Activated T-helper 1 cell treated with anti-CD3 and anti-CD28 coated beads, Interleukin-12 subunit alpha, Interleukin-12 subunit beta, Interleukin-2, Interleukin-4 antibody, amounts not matched to agents 30 ng/mL and 10 ng/mL and 1 ng/mL, durations not matched to agents 14 hours and 24 hours and 36 hours (primary cell): ENCODE results near the gene ASTN1. TPM values are rescaled to one million over a fixed set of nuclear protein-coding genes. Genes with fewer than 3 reads are reported as not detected.

Experiments used
- DNase-seq: peaks from one replicate; pipeline ENCODE4 v3.0.0; 2021; ENCODE audit warnings: low spot score
- H3K27ac Mint-ChIP-seq: one replicate; pipeline ENCODE4 v1.8.0; 2021; ENCODE audit warnings: mild to moderate bottlenecking, mixed read lengths
- H3K27me3 Mint-ChIP-seq: one replicate; pipeline ENCODE4 v1.8.0; 2022; ENCODE audit warnings: mild to moderate bottlenecking, moderate library complexity, mixed read lengths; ENCODE audit not compliant: insufficient read depth
- H3K36me3 Mint-ChIP-seq: one replicate; pipeline ENCODE4 v1.8.0; 2021; ENCODE audit warnings: low read depth, mixed read lengths
- H3K4me1 Mint-ChIP-seq: one replicate; pipeline ENCODE4 v1.8.0; 2021; ENCODE audit warnings: low read depth, mixed read lengths
- H3K4me3 Mint-ChIP-seq: one replicate; pipeline ENCODE4 v1.8.0; 2021; ENCODE audit warnings: mild to moderate bottlenecking, moderate library complexity, mixed read lengths
- H3K9me3 Mint-ChIP-seq: one replicate; pipeline ENCODE4 v1.8.0; 2021; ENCODE audit warnings: mixed read lengths
- intact Hi-C: fragments of 100-400 bp; cut with micrococcal nuclease; formaldehyde crosslinking; loops from one replicate; pipeline ENCODE4 v1.15.1; 2024
- total RNA-seq: library from RNA; stranded (reverse); gene quantifications from 2 replicates; pipeline ENCODE4 v1.2.3, GENCODE V29; 2022

The ASTN1 gene
- total RNA-seq, 1 donor from 2014 or later: not detected

DNA sequence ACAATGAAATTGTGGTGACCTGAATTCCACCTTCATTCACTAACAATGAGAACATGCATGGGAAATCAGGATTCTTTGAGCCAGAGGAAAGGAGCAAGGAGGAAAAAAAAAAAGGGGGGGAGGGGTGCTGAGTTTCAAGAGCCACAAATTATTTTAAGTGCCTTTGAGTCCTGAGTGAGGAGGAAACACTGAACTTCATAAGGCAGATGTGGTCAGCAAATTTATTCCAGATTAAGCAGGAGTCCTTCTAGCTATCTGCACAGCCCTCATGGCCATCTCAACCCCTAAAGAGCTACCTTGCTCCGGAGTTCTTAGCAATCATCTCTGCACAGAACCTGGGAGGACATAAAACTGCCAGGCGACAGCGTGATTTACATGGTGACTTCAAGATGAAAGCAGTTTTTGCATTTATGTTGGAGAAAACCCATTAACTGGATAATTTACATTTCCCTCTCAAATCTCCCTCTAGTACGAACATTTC, 21.7 kb downstream of the ASTN1 start:
- no peaks in the 10 kb centered on the region for H3K9me3 Mint-ChIP-seq
- no peak overlapping the region for H3K4me3 Mint-ChIP-seq
- no peaks in the 10 kb centered on the region for H3K27me3 Mint-ChIP-seq
- no peak overlapping the region for H3K27ac Mint-ChIP-seq
- no peaks in the 10 kb centered on the region for H3K36me3 Mint-ChIP-seq
- H3K4me1 Mint-ChIP-seq: no peaks in the 10 kb centered on the region
- no peak for DNase-seq
- intact Hi-C loops: no loop called here

DNA sequence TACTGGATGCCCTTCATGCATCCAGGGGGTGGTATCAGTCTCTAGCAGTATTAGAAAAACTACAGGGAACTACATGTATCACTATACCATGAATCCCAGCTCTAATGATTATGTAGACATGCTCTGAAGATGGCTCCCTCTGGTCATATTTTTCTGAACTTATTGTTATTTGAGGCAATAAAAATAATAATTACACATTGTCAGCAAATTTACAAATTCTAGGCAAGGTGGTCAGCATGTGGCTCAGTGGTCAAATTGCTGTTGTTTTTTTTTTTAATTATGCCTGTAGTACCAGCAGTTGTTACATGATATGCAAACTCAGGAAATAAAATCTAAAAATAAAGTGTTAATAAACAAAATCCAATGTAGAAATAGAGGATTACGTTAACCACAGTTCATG, 22.5 kb downstream of the ASTN1 start:
- Mint-ChIP-seq H3K36me3 (no peaks in the 10 kb centered on the region), H3K27ac (no peak overlapping the region), H3K4me1 (no peaks in the 10 kb centered on the region), H3K27me3 (no peaks in the 10 kb centered on the region), H3K9me3 (no peaks in the 10 kb centered on the region), H3K4me3 (no peak overlapping the region)
- intact Hi-C loops: no loop called here
- DNase-seq: no peak

- no peaks in the 10 kb centered on the region for H3K4me1 Mint-ChIP-seq
- H3K27me3 Mint-ChIP-seq: no peaks in the 10 kb centered on the region
- H3K27ac Mint-ChIP-seq: no peak overlapping the region
- DNase-seq: no peak
- H3K9me3 Mint-ChIP-seq: no peaks in the 10 kb centered on the region
- H3K36me3 Mint-ChIP-seq: no peaks in the 10 kb centered on the region
- intact Hi-C loops: no loop called here
- no peak overlapping the region for H3K4me3 Mint-ChIP-seq
Measured at GRCh38 chr1:177138347-177138746, 26.2 kb downstream of the ASTN1 start.

- no peaks in the 10 kb centered on the region for H3K27me3 Mint-ChIP-seq
- H3K4me1 Mint-ChIP-seq: no peaks in the 10 kb centered on the region
- no peak overlapping the region for H3K4me3 Mint-ChIP-seq
- no peaks in the 10 kb centered on the region for H3K36me3 Mint-ChIP-seq
- intact Hi-C loops: no loop called here
- no peak overlapping the region for H3K27ac Mint-ChIP-seq
- DNase-seq: no peak
- H3K9me3 Mint-ChIP-seq: no peaks in the 10 kb centered on the region
Measured at GRCh38 chr1:177137814-177138213, 26.7 kb downstream of the ASTN1 start.

DNA sequence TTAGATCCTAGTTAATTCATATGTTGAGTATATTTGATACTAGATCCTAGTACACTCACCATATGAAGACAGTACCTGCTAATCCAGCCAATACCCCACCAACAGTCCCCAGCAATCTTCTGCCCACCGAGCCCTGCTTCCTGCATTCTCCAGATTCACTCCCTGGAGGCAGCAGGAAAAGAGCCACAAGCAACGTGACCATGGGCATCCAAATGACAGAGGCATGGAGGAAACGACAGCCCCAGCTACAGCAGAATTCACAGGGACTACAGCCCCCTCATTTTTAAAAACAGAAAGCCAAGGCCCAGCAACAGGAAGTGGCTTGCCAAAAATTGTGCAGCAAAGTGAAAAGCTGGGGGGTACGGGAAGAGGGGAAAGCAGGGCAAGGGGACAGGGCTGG, 29.3 kb downstream of the ASTN1 start:
- Mint-ChIP-seq H3K9me3 (no peaks in the 10 kb centered on the region), H3K4me3 (no peak overlapping the region), H3K36me3 (no peaks in the 10 kb centered on the region), H3K27ac (no peak overlapping the region), H3K27me3 (no peaks in the 10 kb centered on the region), H3K4me1 (no peaks in the 10 kb centered on the region)
- intact Hi-C loops: no loop called here
- DNase-seq: no peak

- Mint-ChIP-seq H3K4me1 (no peaks in the 10 kb centered on the region), H3K4me3 (no peak overlapping the region), H3K27me3 (no peaks in the 10 kb centered on the region), H3K27ac (no peak overlapping the region), H3K9me3 (no peaks in the 10 kb centered on the region), H3K36me3 (no peaks in the 10 kb centered on the region)
- intact Hi-C loops: no loop called here
- DNase-seq: no peak
Measured at GRCh38 chr1:177133977-177134538, 30.5 kb downstream of the ASTN1 start.

DNA sequence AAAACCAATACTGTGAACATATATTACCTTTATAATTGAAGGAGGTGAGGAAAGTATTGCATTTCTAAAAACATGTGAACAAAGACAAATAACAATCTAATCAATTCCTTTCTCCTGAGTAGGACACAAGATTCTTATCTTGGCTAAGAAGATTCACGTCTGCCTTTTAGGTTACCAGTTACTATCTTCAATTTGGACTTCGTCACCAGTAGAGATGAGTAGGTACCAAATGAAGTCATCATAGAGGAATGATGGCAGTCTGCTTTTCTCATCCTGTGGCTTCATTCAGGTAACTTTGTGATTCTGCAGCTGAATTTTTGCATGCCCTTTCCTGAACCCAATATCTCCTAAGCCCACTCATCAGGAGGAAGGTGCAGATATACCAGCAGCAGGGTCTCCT, 32.4 kb downstream of the ASTN1 start:
- Mint-ChIP-seq H3K27ac (no peak overlapping the region), H3K27me3 (no peaks in the 10 kb centered on the region), H3K4me1 (no peaks in the 10 kb centered on the region), H3K36me3 (no peaks in the 10 kb centered on the region), H3K4me3 (no peak overlapping the region), H3K9me3 (no peaks in the 10 kb centered on the region)
- DNase-seq: no peak
- intact Hi-C loops: no loop called here

DNA sequence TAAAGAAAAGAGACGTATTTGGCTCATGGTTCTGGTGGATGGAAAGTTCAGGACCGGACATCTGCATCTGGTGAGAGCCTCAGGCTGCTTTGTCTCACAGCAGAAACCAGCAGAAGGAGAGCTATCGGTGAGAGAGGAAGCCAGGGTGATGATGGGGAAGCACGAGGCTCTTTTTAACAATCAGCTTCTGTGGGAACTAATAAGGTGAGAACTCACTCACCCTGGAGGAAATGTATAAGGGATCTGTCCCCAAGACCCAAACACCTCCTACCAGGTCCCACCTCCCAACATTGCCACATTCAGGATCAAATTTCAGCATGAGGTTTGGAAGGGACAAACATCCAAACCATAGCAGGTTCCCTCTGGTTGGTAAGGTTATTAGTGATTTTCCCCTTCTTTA, 32.8 kb downstream of the ASTN1 start:
- Mint-ChIP-seq H3K27ac (no peak overlapping the region), H3K4me1 (no peaks in the 10 kb centered on the region), H3K27me3 (no peaks in the 10 kb centered on the region), H3K9me3 (no peaks in the 10 kb centered on the region), H3K36me3 (no peaks in the 10 kb centered on the region), H3K4me3 (no peak overlapping the region)
- no peak for DNase-seq
- intact Hi-C loops: no loop called here

DNA sequence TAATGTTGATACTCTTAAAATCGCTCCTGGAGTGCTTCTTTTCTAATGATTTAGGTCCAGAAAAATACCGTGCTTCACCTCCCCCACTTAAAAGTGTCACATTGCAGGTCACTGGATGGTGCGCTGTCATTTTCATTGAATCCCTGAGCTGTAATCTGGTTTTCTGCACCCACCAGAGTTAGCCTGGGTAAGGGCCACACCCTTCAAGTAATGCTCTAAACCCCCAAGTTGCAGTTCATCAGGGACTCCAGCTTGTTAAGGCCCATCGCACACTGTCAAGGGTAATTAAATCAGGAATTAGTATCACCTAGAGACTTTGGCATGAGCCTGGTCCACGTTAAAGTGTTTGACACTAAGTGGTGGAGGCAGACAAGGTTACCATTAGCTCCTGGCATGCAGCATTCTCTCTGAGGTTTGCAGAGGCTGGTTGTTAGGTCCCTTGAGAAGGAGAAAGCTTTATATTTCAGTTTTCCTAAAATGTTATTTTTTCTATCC, 34.0 kb downstream of the ASTN1 start:
- H3K36me3 Mint-ChIP-seq: no peaks in the 10 kb centered on the region
- H3K4me1 Mint-ChIP-seq: no peaks in the 10 kb centered on the region
- H3K27me3 Mint-ChIP-seq: no peaks in the 10 kb centered on the region
- intact Hi-C loops: no loop called here
- no peak overlapping the region for H3K27ac Mint-ChIP-seq
- no peaks in the 10 kb centered on the region for H3K9me3 Mint-ChIP-seq
- DNase-seq: no peak
- H3K4me3 Mint-ChIP-seq: no peak overlapping the region

DNA sequence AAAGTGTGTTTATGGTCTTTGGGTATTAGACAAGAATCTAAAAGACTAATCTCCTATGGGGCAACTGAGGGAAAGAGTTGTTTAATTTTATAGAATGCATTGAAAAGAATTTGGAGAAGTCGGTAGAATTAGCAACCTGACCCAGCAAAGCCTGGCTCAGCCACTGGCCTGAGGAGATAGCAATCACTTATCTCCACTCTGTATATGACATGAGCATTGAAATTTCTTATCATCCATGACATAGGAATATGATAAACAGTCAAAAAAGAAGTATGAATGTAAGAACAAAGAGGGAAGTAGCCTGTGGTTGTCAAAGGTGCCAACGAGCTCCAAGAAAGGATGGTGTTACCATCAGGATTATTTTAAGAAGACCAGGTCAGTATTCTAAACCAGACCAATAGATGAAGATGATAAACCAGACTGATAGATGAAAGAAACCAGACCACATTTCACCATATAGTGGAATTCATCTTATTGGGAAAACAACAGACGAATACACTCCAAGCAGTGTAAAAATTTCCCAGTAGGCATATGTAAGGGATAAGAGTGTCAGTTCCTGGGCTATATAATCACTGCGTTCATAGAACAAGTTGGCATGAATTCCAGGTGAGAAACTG, 35.7 kb downstream of the ASTN1 start:
- H3K27ac Mint-ChIP-seq: no peak overlapping the region
- DNase-seq: no peak
- no peaks in the 10 kb centered on the region for H3K9me3 Mint-ChIP-seq
- H3K36me3 Mint-ChIP-seq: no peaks in the 10 kb centered on the region
- H3K27me3 Mint-ChIP-seq: no peaks in the 10 kb centered on the region
- no peak overlapping the region for H3K4me3 Mint-ChIP-seq
- H3K4me1 Mint-ChIP-seq: no peaks in the 10 kb centered on the region
- intact Hi-C loops: no loop called here

GRCh38 chr1:177126267-177126666, 38.2 kb downstream of the ASTN1 start:
- no peaks in the 10 kb centered on the region for H3K9me3 Mint-ChIP-seq
- intact Hi-C loops: no loop called here
- no peak overlapping the region for H3K4me3 Mint-ChIP-seq
- no peaks in the 10 kb centered on the region for H3K4me1 Mint-ChIP-seq
- H3K27me3 Mint-ChIP-seq: no peaks in the 10 kb centered on the region
- H3K36me3 Mint-ChIP-seq: no peaks in the 10 kb centered on the region
- H3K27ac Mint-ChIP-seq: no peak overlapping the region
- no peak for DNase-seq

DNA sequence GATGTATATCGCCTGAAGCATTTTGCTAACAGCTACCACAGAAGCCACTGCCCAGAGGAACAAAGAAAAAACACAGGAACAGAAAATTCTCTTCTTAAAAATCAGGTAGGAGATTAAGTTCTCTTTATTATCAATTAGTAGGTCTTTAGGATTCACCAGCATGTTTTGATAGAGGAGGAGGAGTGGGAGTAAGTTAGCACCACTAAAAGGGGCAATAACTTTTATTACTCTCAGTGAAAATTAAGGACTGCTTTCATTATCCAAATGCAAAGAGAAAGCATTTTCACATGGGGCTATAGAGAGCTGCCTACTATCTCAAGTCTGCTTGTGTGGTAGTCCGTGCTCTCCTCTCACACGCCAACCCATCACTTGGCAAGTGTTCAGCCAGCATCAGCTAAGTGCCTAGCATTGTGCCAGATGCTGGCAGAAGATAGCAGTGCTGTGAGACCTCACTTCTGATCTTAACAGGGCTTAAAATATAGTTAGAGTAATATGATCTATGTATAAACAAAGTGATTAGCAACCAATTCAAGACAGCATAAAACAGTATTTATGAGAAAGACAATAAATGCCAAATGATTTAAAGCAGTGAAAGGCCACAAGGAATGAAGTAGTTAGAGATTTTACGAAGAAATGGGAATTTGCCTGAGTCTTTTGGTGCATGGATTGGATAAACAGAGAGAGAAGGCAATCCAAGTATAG, 39.8 kb downstream of the ASTN1 start:
- intact Hi-C loops: no loop called here
- no peaks in the 10 kb centered on the region for H3K27me3 Mint-ChIP-seq
- no peaks in the 10 kb centered on the region for H3K36me3 Mint-ChIP-seq
- H3K4me1 Mint-ChIP-seq: no peaks in the 10 kb centered on the region
- no peaks in the 10 kb centered on the region for H3K9me3 Mint-ChIP-seq
- no peak overlapping the region for H3K27ac Mint-ChIP-seq
- no peak overlapping the region for H3K4me3 Mint-ChIP-seq
- DNase-seq: no peak

GRCh38 chr1:177122461-177123251, 41.9 kb downstream of the ASTN1 start:
- no peaks in the 10 kb centered on the region for H3K9me3 Mint-ChIP-seq
- no peak for DNase-seq
- intact Hi-C loops: no loop called here
- H3K36me3 Mint-ChIP-seq: no peaks in the 10 kb centered on the region
- H3K27me3 Mint-ChIP-seq: no peaks in the 10 kb centered on the region
- no peak overlapping the region for H3K4me3 Mint-ChIP-seq
- no peak overlapping the region for H3K27ac Mint-ChIP-seq
- H3K4me1 Mint-ChIP-seq: no peaks in the 10 kb centered on the region
